CD14-positive monocyte (primary cell): ENCODE data around the gene OGFOD3. TPM values are rescaled to one million over a fixed set of nuclear protein-coding genes. Genes with fewer than 3 reads are reported as not detected.

ENCODE experiments used
- DNase-seq, 3 donors: peaks; one replicate each; pipeline ENCODE4 v3.0.0-alpha.2; 2011 to 2022
- H2AFZ ChIP-seq: 2 replicates; pipeline ENCODE4 v1.6.0; 2012; ENCODE audit warnings: mild to moderate bottlenecking, low read depth, low read length, inconsistent platforms; ENCODE audit not compliant: insufficient read depth, poor library complexity, severe bottlenecking
- H3K27ac ChIP-seq, 2 donors: 1 replicate in 1 of 2; 2 replicates in 1 of 2; pipeline ENCODE4 v1.5.1; 2012 to 2013; ENCODE audit warnings: low read length in 2 of 2, control low read depth in 1 of 2, inconsistent platforms in 1 of 2, low read depth in 1 of 2, mild to moderate bottlenecking in 1 of 2
- H3K27me3 ChIP-seq, 2 donors: one replicate each; pipeline versions ENCODE4 v1.6.0 to v1.6.1; 2011 to 2013; ENCODE audit warnings: low read length in 2 of 2; ENCODE audit not compliant: control insufficient read depth in 2 of 2, insufficient read depth in 2 of 2
- H3K36me3 ChIP-seq, 2 donors: replicated peaks in 1 of 2; 1 replicate in 1 of 2; 2 replicates in 1 of 2; pipeline versions ENCODE4 v1.5.1 to v1.6.1; 2012 to 2013; ENCODE audit warnings: low read length in 2 of 2, control low read depth in 1 of 2, inconsistent platforms in 1 of 2, mild to moderate bottlenecking in 1 of 2; ENCODE audit not compliant: insufficient read depth in 2 of 2, control insufficient read depth in 1 of 2
- H3K4me1 ChIP-seq, 2 donors: 1 replicate in 1 of 2; 2 replicates in 1 of 2; pipeline versions ENCODE4 v1.5.1 to v1.6.1; 2012 to 2013; ENCODE audit warnings: low read length in 2 of 2, control low read depth in 1 of 2, inconsistent platforms in 1 of 2, mild to moderate bottlenecking in 1 of 2, moderate library complexity in 1 of 2; ENCODE audit not compliant: insufficient read depth in 2 of 2, control insufficient read depth in 1 of 2
- H3K4me2 ChIP-seq: replicated peaks from 2 replicates; pipeline ENCODE3; 2012; ENCODE audit warnings: low read length, moderate library complexity, mild to moderate bottlenecking; ENCODE audit not compliant: poor library complexity, severe bottlenecking; ENCODE audit errors: extremely low read depth
- H3K4me3 ChIP-seq, 3 experiments: fragments of 200-600 bp in 1 of 3; sonication (generic) in 1 of 3; replicated peaks in 1 of 3; 1 replicate in 2 of 3; 2 replicates in 1 of 3; pipeline ENCODE4 v1.5.1; 2011 to 2013; ENCODE audit warnings: low read length in 3 of 3, mild to moderate bottlenecking in 3 of 3, control low read depth in 2 of 3, low read depth in 2 of 3, inconsistent platforms in 1 of 3, moderate library complexity in 1 of 3
- H3K79me2 ChIP-seq: 2 replicates; pipeline ENCODE4 v1.6.0; 2012; ENCODE audit warnings: mild to moderate bottlenecking, control low read depth, inconsistent platforms, low read length, moderate library complexity; ENCODE audit not compliant: insufficient read depth
- H3K9ac ChIP-seq: 2 replicates; pipeline ENCODE4 v1.6.0; 2017; ENCODE audit warnings: low read length, mild to moderate bottlenecking; ENCODE audit not compliant: insufficient read depth, poor library complexity, severe bottlenecking
- H3K9me3 ChIP-seq, 2 donors: replicated peaks in 1 of 2; 1 replicate in 1 of 2; 2 replicates in 1 of 2; pipeline versions ENCODE4 v1.5.1 to v1.6.1; 2012 to 2013; ENCODE audit warnings: low read length in 2 of 2, control low read depth in 1 of 2; ENCODE audit not compliant: control insufficient read depth in 1 of 2, insufficient read depth in 1 of 2
- H4K20me1 ChIP-seq: 2 replicates; pipeline ENCODE4 v1.6.0; 2012; ENCODE audit warnings: mild to moderate bottlenecking, low read length, control low read depth, moderate library complexity; ENCODE audit not compliant: insufficient read depth
- H3K27ac Mint-ChIP-seq, 7 donors: one replicate each; pipeline ENCODE4 v1.8.0; 2020; ENCODE audit warnings: mild to moderate bottlenecking in 7 of 7, mixed read lengths in 7 of 7, moderate library complexity in 6 of 7, inconsistent platforms in 2 of 7
- H3K27me3 Mint-ChIP-seq, 3 donors: one replicate each; pipeline ENCODE4 v1.8.0; 2021 to 2022; ENCODE audit warnings: low read depth in 3 of 3, mild to moderate bottlenecking in 3 of 3, mixed read lengths in 3 of 3, moderate library complexity in 3 of 3, inconsistent platforms in 1 of 3
- H3K36me3 Mint-ChIP-seq, 2 donors: one replicate each; pipeline ENCODE4 v1.8.0; 2020; ENCODE audit warnings: mixed read lengths in 2 of 2, inconsistent platforms in 1 of 2, mild to moderate bottlenecking in 1 of 2
- H3K4me1 Mint-ChIP-seq: one replicate; pipeline ENCODE4 v1.8.0; 2020; ENCODE audit warnings: mild to moderate bottlenecking, mixed read lengths
- H3K4me3 Mint-ChIP-seq, 2 donors: one replicate each; pipeline ENCODE4 v1.8.0; 2020; ENCODE audit warnings: mild to moderate bottlenecking in 2 of 2, mixed read lengths in 2 of 2, moderate library complexity in 1 of 2
- H3K9me3 Mint-ChIP-seq, 7 donors: one replicate each; pipeline ENCODE4 v1.8.0; 2020 to 2022; ENCODE audit warnings: mixed read lengths in 7 of 7, mild to moderate bottlenecking in 6 of 7, moderate library complexity in 6 of 7, inconsistent platforms in 2 of 7
- CTCF ChIP-seq: fragments of 200-600 bp; IDR thresholded peaks from one replicate; pipeline ENCODE4 v1.8.0; 2022; ENCODE audit warnings: antibody characterized with exemption, mild to moderate bottlenecking
- WGBS: methylation state at CpG from one replicate; pipeline ENCODE4 v1.1.5; 2013; ENCODE audit warnings: missing lambda C conversion rate; ENCODE audit not compliant: insufficient coverage; 5-methylcytosine and 5-hydroxymethylcytosine counted together
- intact Hi-C, 2 donors: fragments of 100-400 bp; cut with micrococcal nuclease; formaldehyde crosslinking; loops; one replicate each; pipeline versions ENCODE4 v1.15.0 to v1.15.1; 2023
- polyA plus RNA-seq, 3 donors: library from polyadenylated mRNA; depleted of rRNA in 1 of 3; unstranded in 2 of 3; stranded (reverse) in 1 of 3; fragments of 300-500 nt in 2 of 3; fragments of >200 nt in 1 of 3; fragmentation: Illumina TruSeq in 2 of 3; gene quantifications; 1 replicate in 2 of 3; 2 replicates in 1 of 3; pipeline ENCODE4 v1.2.3, GENCODE V29; 2012 to 2021

The OGFOD3 gene
- polyA plus RNA-seq, 3 donors: 17.9 to 36.4 (median 25.2) TPM

- peak overlapping the region in 1 of 2 donors; percentile 42 for H3K4me3 Mint-ChIP-seq
- no peak for DNase-seq
- H3K4me2 ChIP-seq: no peak overlapping the region
- peaks cover 0 to 11% (median 5%) of the 10 kb centered on the region in 7 donors for H3K9me3 Mint-ChIP-seq
- peaks cover 13% of the 10 kb centered on the region for H3K4me1 Mint-ChIP-seq
- peaks cover 4 to 13% of the 10 kb centered on the region in 2 donors for H3K4me1 ChIP-seq
- H2AFZ ChIP-seq: no peak overlapping the region
- intact Hi-C loops: no loop called here
- TF ChIP-seq CTCF: no peak
- no peak overlapping the region for H3K4me3 ChIP-seq
- H3K9ac ChIP-seq: no peak overlapping the region
- H3K27me3 Mint-ChIP-seq: peaks cover 40 to 66% (median 55%) of the 10 kb centered on the region in 3 donors
- peaks cover 24 to 49% of the 10 kb centered on the region in 2 donors for H3K27me3 ChIP-seq
- H3K27ac ChIP-seq: no peak overlapping the region
- WGBS: 80% methylated on average over 2 of the region's 7 CpGs
- no peak overlapping the region for H3K27ac Mint-ChIP-seq
- peaks cover 0 to 7% of the 10 kb centered on the region in 2 donors for H3K9me3 ChIP-seq
- no peaks in the 10 kb centered on the region for H3K79me2 ChIP-seq
- H4K20me1 ChIP-seq: no peaks in the 10 kb centered on the region
- H3K36me3 Mint-ChIP-seq: peaks cover 0 to 1% of the 10 kb centered on the region in 2 donors
- no peaks in the 10 kb centered on the region for H3K36me3 ChIP-seq
Observed at GRCh38 chr17:82369211-82369610, 49.2 kb downstream of the OGFOD3 start.

GRCh38 chr17:82367724-82368524, 50.5 kb downstream of the OGFOD3 start:
- peaks cover 4 to 13% of the 10 kb centered on the region in 2 donors for H3K4me1 ChIP-seq
- H3K36me3 ChIP-seq: no peaks in the 10 kb centered on the region
- no peak overlapping the region for H3K27ac Mint-ChIP-seq
- DNase-seq: no peak
- no peak overlapping the region for H2AFZ ChIP-seq
- no peak for TF ChIP-seq CTCF
- intact Hi-C loops: no loop called here
- peaks cover 24 to 36% of the 10 kb centered on the region in 2 donors for H3K27me3 ChIP-seq
- no peak overlapping the region for H3K9ac ChIP-seq
- no peak overlapping the region for H3K4me3 ChIP-seq
- H3K9me3 Mint-ChIP-seq: peaks cover 0 to 11% (median 4%) of the 10 kb centered on the region in 7 donors
- whole genome bisulfite sequencing: 100% methylated on average over 1 of the region's 14 CpGs
- no peak overlapping the region for H3K4me2 ChIP-seq
- H3K4me3 Mint-ChIP-seq: no peak overlapping the region
- H3K4me1 Mint-ChIP-seq: peaks cover 12% of the 10 kb centered on the region
- peaks cover 0 to 7% of the 10 kb centered on the region in 2 donors for H3K9me3 ChIP-seq
- no peak overlapping the region for H3K27ac ChIP-seq
- no peaks in the 10 kb centered on the region for H3K79me2 ChIP-seq
- H3K27me3 Mint-ChIP-seq: peaks cover 32 to 54% (median 46%) of the 10 kb centered on the region in 3 donors
- no peaks in the 10 kb centered on the region for H4K20me1 ChIP-seq
- peaks cover 0 to under 1% of the 10 kb centered on the region in 2 donors for H3K36me3 Mint-ChIP-seq
